HCT116 (cell line): ENCODE results near the gene HEXIM1. TPM values are rescaled to one million over a fixed set of nuclear protein-coding genes. Genes with fewer than 3 reads are reported as not detected.

Experiments
- ATAC-seq: fragments of 200-7000 bp; cut with Tn5 transposase; 2 replicates; pipeline ENCODE4 v1.9.1; 2020; ENCODE audit warnings: mild to moderate bottlenecking, moderate library complexity
- BruUV-seq: library from RNA; stranded (reverse); fragments of 400-500 nt; replicated peaks from 2 replicates; lab custom pipeline; 2021; lab: Mats Ljungman, UMichigan
- CTCF ChIA-PET: fragments of 300-600 bp; sonication (Branson Sonifier 250); formaldehyde crosslinking; loops from one replicate; lab custom pipeline; 2021; ENCODE audit warnings: antibody characterized with exemption; lab: Charles Lee
- POLR2A ChIA-PET: fragments of 300-600, 350-600 bp; sonication (Branson Sonifier 250); formaldehyde crosslinking; loops from one replicate; lab custom pipeline; 2021; ENCODE audit warnings: antibody characterized with exemption; lab: Charles Lee
- RAD21 ChIA-PET, 2 experiments: fragments of 300-600 bp; sonication (Branson Sonifier 250); formaldehyde crosslinking; loops; one replicate each; lab custom pipeline; 2023; ENCODE audit warnings: low total read pairs in 2 of 2; ENCODE audit not compliant: uncharacterized antibody in 2 of 2, unreplicated experiment in 2 of 2, low non-redundant PET in 1 of 2; lab: Charles Lee
- DNase-seq: peaks from one replicate; pipeline ENCODE4 v3.0.0-alpha.2; 2010; ENCODE audit warnings: low read depth, low spot score
- H2AFZ ChIP-seq: fragments of 200-600 bp; shearing (Covaris generic), sonication (generic); 2 replicates; pipeline ENCODE4 v1.6.1; 2017; ENCODE audit warnings: low read depth, mixed run types, mixed read lengths, antibody characterized with exemption, low read length; ENCODE audit not compliant: poor library complexity, severe bottlenecking
- H3K27ac ChIP-seq: 2 replicates; pipeline ENCODE4 v1.5.1; 2012; ENCODE audit warnings: low read depth, low read length
- H3K27me3 ChIP-seq: fragments of 200-600 bp; sonication (generic); 2 replicates; pipeline ENCODE4 v1.6.1; 2016; ENCODE audit warnings: mixed run types, low read length, mixed read lengths; ENCODE audit not compliant: insufficient read depth
- H3K36me3 ChIP-seq, 2 experiments: fragments of 200-500 bp in 1 of 2; fragments of 200-600 bp in 1 of 2; sonication (Bioruptor generic) in 1 of 2; sonication (generic) in 1 of 2; 2 replicates each; pipeline versions ENCODE4 v1.5.1 to v1.6.1; 2014 to 2016; ENCODE audit warnings: low read length in 2 of 2, inconsistent platforms in 1 of 2, mixed read lengths in 1 of 2, mixed run types in 1 of 2; ENCODE audit not compliant: insufficient read depth in 2 of 2, control insufficient read depth in 1 of 2
- H3K4me1 ChIP-seq, 2 experiments: fragments of 200-600 bp in 1 of 2; sonication (generic) in 1 of 2; 2 replicates each; pipeline versions ENCODE4 v1.5.1 to v1.6.1; 2012 to 2017; ENCODE audit warnings: low read length in 2 of 2, inconsistent platforms in 1 of 2, mild to moderate bottlenecking in 1 of 2, mixed read lengths in 1 of 2, mixed run types in 1 of 2, moderate library complexity in 1 of 2; ENCODE audit not compliant: insufficient read depth in 2 of 2, control insufficient read depth in 1 of 2
- H3K4me2 ChIP-seq: fragments of 200-600 bp; sonication (generic); 2 replicates; pipeline ENCODE4 v1.6.1; 2017; ENCODE audit warnings: mixed run types, low read length, mixed read lengths
- H3K4me3 ChIP-seq, 2 experiments: fragments of 200-600 bp in 1 of 2; sonication (generic) in 1 of 2; replicated peaks in 1 of 2; 2 replicates each; pipeline ENCODE4 v1.5.1; 2011 to 2016; ENCODE audit warnings: low read length in 2 of 2, control low read depth in 1 of 2, low read depth in 1 of 2, mild to moderate bottlenecking in 1 of 2, mixed read lengths in 1 of 2, mixed run types in 1 of 2
- H3K79me2 ChIP-seq: fragments of 200-600 bp; sonication (generic); 2 replicates; pipeline ENCODE4 v1.6.1; 2017; ENCODE audit warnings: mild to moderate bottlenecking, mixed run types, low read length, moderate library complexity, mixed read lengths; ENCODE audit not compliant: insufficient read depth
- H3K9ac ChIP-seq: fragments of 200-600 bp; sonication (generic); 2 replicates; pipeline ENCODE4 v1.6.1; 2016; ENCODE audit warnings: low read length, mixed read lengths
- H3K9me2 ChIP-seq: fragments of 200-600 bp; sonication (generic), shearing (Covaris generic); 2 replicates; pipeline ENCODE4 v1.6.1; 2017; ENCODE audit warnings: mixed run types, mild to moderate bottlenecking, moderate library complexity; ENCODE audit not compliant: insufficient read depth
- H3K9me3 ChIP-seq, 2 experiments: fragments of 200-500 bp in 1 of 2; fragments of 200-600 bp in 1 of 2; sonication (Bioruptor generic) in 1 of 2; sonication (generic) in 1 of 2; 2 replicates each; pipeline ENCODE4 v1.6.1; 2014 to 2017; ENCODE audit warnings: low read length in 2 of 2, mixed read lengths in 2 of 2, inconsistent platforms in 1 of 2, low read depth in 1 of 2, mild to moderate bottlenecking in 1 of 2, mixed run types in 1 of 2, moderate library complexity in 1 of 2; ENCODE audit not compliant: control insufficient read depth in 1 of 2, insufficient read depth in 1 of 2
- H4K20me1 ChIP-seq: fragments of 200-600 bp; sonication (generic), shearing (Covaris generic); 2 replicates; pipeline ENCODE4 v1.6.1; 2017; ENCODE audit warnings: mixed run types, mild to moderate bottlenecking, moderate library complexity; ENCODE audit not compliant: insufficient read depth
- ATF3 ChIP-seq: IDR thresholded peaks from 2 replicates; pipeline ENCODE4 v1.6.1; 2012
- CTCF ChIP-seq, 3 experiments: fragments of 200-600 bp in 1 of 3; sonication (generic) in 1 of 3; IDR thresholded peaks in 2 of 3; conservative IDR thresholded peaks in 1 of 3; 2 replicates each; pipeline ENCODE4 v1.5.1; 2012 to 2017; ENCODE audit warnings: low read depth in 2 of 3, low read length in 2 of 3, antibody characterized with exemption in 1 of 3, borderline replicate concordance in 1 of 3, control low read depth in 1 of 3, mild to moderate bottlenecking in 1 of 3, mixed read lengths in 1 of 3, mixed run types in 1 of 3, moderate library complexity in 1 of 3; ENCODE audit not compliant: insufficient read depth in 1 of 3
- EZH2 ChIP-seq: fragments of 200-600 bp; sonication (generic); IDR thresholded peaks from 2 replicates; pipeline ENCODE4 v1.6.1; 2017; ENCODE audit warnings: antibody characterized with exemption, mixed run types
- EZH2phosphoT487 ChIP-seq: fragments of 200-600 bp; IDR thresholded peaks from 2 replicates; pipeline ENCODE4 v1.6.1; 2018; ENCODE audit warnings: antibody characterized with exemption, borderline replicate concordance
- JUND ChIP-seq: IDR thresholded peaks from 2 replicates; pipeline ENCODE4 v1.6.1; 2012
- MAX ChIP-seq: IDR thresholded peaks from 2 replicates; pipeline ENCODE4 v1.6.1; 2012
- RAD21 ChIP-seq: IDR thresholded peaks from 2 replicates; pipeline ENCODE4 v1.6.1; 2012; ENCODE audit warnings: low read depth, mild to moderate bottlenecking
- TCF7L2 ChIP-seq: IDR thresholded peaks from 2 replicates; pipeline ENCODE4 v1.7.0; 2011; ENCODE audit warnings: borderline replicate concordance, inconsistent platforms; ENCODE audit not compliant: insufficient read depth, insufficient read length; ENCODE audit errors: extremely low read depth
- intact Hi-C: fragments of 100-400 bp; cut with micrococcal nuclease; formaldehyde crosslinking; loops from 2 replicates; pipeline ENCODE4 v1.10.0; 2022
- total RNA-seq: library from RNA; stranded (reverse); gene quantifications from one replicate; pipeline ENCODE4 v1.2.1, GENCODE V29; 2021; ENCODE audit not compliant: unreplicated experiment

The HEXIM1 gene
- total RNA-seq, 1 experiment from 2014 or later = 58.0 TPM

GRCh38 chr17:45195424-45195823 is 47.1 kb downstream of the HEXIM1 start:
- CTCF ChIA-PET = interaction anchor here (1.5 to 6.6 kb wide), 3 partner anchors 22 to 60 kb away, joined by 4 to 129 read pairs (median 11); partner anchors contain the start of genes ACBD4 and HEXIM1
- no peak overlapping the region for H3K27ac ChIP-seq
- H3K9me3 ChIP-seq = no peaks in the 10 kb centered on the region
- no peaks in the 10 kb centered on the region for H3K79me2 ChIP-seq
- intact Hi-C loops = no loop called here
- no peaks in the 10 kb centered on the region for H3K27me3 ChIP-seq
- DNase-seq = no peak
- no peak overlapping the region for H3K4me3 ChIP-seq
- H3K9ac ChIP-seq = no peak overlapping the region
- H4K20me1 ChIP-seq = no peaks in the 10 kb centered on the region
- peaks cover 12 to 31% of the 10 kb centered on the region in 2 experiments; a peak in 3 of 4 replicates for H3K4me1 ChIP-seq
- POLR2A ChIA-PET = interaction anchor here (0.9 to 4.2 kb wide), 2 partner anchors 43 to 46 kb away, joined by 3 to 36 read pairs; partner anchors contain the start of gene HEXIM1
- H3K4me2 ChIP-seq = no peak overlapping the region
- no peak for ATAC-seq
- BruUV-seq = no TSS peak
- H2AFZ ChIP-seq = no peak overlapping the region
- TF ChIP-seq EZH2 (no peak), CTCF (IDR thresholded peaks at IDR 0.05 in 2 of 3, conservative IDR thresholded peaks at IDR 0.05 in 1 of 3; ENCODE audit: borderline replicate concordance in 1 of 3, insufficient read depth in 1 of 3, low read depth in 2 of 3, low read length in 2 of 3) (no peak), JUND (no peak), TCF7L2 (no peak), RAD21 (no peak), ATF3 (no peak), MAX (no peak), EZH2phosphoT487 (no peak)
- no peaks in the 10 kb centered on the region for H3K9me2 ChIP-seq
- H3K36me3 ChIP-seq = no peaks in the 10 kb centered on the region
- RAD21 ChIA-PET = no interaction called here
